ENCODE data around the gene U2AF2. TPM values are rescaled to one million over a fixed set of nuclear protein-coding genes. Genes with fewer than 3 reads are reported as not detected.

Gene U2AF2
- total and polyA plus RNA-seq, 9 of the 15 experiments (the other 6 are each of a cell fraction or from before 2014, with no cell fraction given) = 3.0 to 331 (median 157) TPM

DNA sequence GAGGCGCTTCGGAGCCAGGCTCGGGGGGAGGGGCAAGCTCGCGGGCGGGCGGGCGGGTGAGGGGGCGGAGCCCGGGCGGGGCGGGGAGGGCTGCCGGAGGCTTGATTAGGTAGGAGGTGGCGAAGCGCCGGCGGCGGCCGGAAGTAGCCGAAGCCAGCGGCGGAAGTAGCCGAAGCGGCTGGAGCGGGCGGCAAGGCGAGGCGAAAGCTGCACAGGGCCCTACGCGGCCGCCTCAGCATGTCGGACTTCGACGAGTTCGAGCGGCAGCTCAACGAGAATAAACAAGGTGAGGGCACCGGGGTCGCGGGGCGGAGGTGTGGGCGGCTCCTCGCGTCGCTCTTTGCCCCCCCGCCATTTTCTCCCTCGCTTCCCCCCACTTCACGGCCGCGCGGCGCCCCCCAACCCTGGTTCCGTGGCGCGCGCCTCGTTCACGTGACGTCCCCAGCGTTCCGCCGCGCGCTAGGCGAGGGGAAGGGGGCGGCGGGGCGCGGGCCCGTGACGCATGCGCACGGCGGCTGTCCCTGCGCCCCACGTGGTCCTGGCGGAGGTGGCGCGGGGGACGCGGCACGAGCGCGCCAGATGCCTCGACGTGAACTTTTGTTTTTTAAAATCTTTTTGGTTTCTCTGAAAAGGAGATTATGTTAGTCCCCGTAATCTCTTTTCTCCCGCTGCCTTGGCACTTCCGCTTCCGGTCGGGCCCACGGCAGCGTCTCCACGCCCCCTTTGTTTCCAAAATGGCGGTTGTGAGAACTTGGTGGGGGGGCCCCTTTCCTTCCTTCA lies at the start of gene U2AF2 (continued):
- TF ChIP-seq, protein P1, sequence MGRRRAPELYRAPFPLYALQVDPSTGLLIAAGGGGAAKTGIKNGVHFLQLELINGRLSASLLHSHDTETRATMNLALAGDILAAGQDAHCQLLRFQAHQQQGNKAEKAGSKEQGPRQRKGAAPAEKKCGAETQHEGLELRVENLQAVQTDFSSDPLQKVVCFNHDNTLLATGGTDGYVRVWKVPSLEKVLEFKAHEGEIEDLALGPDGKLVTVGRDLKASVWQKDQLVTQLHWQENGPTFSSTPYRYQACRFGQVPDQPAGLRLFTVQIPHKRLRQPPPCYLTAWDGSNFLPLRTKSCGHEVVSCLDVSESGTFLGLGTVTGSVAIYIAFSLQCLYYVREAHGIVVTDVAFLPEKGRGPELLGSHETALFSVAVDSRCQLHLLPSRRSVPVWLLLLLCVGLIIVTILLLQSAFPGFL (CRISPR knock-in tag; IDR thresholded peaks at IDR 0.05) = no peak
- TF ChIP-seq ZNF140 (CRISPR knock-in tag; IDR thresholded peaks at IDR 0.05) = no peak
- TF ChIP-seq BRD9 (IDR thresholded peaks at IDR 0.05; ENCODE audit: low read depth, partially characterized antibody) = no peak
- no peak for TF ChIP-seq ZC3H11A (IDR thresholded peaks at IDR 0.05; ENCODE audit: low read depth, low read length)
- TF ChIP-seq, protein P2, sequence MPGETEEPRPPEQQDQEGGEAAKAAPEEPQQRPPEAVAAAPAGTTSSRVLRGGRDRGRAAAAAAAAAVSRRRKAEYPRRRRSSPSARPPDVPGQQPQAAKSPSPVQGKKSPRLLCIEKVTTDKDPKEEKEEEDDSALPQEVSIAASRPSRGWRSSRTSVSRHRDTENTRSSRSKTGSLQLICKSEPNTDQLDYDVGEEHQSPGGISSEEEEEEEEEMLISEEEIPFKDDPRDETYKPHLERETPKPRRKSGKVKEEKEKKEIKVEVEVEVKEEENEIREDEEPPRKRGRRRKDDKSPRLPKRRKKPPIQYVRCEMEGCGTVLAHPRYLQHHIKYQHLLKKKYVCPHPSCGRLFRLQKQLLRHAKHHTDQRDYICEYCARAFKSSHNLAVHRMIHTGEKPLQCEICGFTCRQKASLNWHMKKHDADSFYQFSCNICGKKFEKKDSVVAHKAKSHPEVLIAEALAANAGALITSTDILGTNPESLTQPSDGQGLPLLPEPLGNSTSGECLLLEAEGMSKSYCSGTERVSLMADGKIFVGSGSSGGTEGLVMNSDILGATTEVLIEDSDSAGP (CRISPR knock-in tag; IDR thresholded peaks at IDR 0.05) = no peak
- peak; percentile 95 for TF ChIP-seq GABPA (tag; conservative IDR thresholded peaks at IDR 0.05; ENCODE audit: low read depth)
- TF ChIP-seq THRAP3 (IDR thresholded peaks at IDR 0.05; ENCODE audit: borderline replicate concordance) = no peak
- no peak for TF ChIP-seq ZNF644 (tag; IDR thresholded peaks at IDR 0.05; ENCODE audit: low read depth)
- no peak for TF ChIP-seq TCF7 (IDR thresholded peaks at IDR 0.05; ENCODE audit: borderline replicate concordance)
- TF ChIP-seq ZNF785 (CRISPR knock-in tag; IDR thresholded peaks at IDR 0.05) = no peak
- TF ChIP-seq, protein P3, sequence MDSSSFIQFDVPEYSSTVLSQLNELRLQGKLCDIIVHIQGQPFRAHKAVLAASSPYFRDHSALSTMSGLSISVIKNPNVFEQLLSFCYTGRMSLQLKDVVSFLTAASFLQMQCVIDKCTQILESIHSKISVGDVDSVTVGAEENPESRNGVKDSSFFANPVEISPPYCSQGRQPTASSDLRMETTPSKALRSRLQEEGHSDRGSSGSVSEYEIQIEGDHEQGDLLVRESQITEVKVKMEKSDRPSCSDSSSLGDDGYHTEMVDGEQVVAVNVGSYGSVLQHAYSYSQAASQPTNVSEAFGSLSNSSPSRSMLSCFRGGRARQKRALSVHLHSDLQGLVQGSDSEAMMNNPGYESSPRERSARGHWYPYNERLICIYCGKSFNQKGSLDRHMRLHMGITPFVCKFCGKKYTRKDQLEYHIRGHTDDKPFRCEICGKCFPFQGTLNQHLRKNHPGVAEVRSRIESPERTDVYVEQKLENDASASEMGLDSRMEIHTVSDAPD (CRISPR knock-in tag; IDR thresholded peaks at IDR 0.05) = no peak
- no peak for TF ChIP-seq ZNF778 (CRISPR knock-in tag; IDR thresholded peaks at IDR 0.05)
- TF ChIP-seq ARHGAP35 (IDR thresholded peaks at IDR 0.05; ENCODE audit: partially characterized antibody) = no peak
- no peak for TF ChIP-seq XRCC3 (IDR thresholded peaks at IDR 0.05)
- peak; percentile 82 for TF ChIP-seq POLR2B (IDR thresholded peaks at IDR 0.05; ENCODE audit: low read depth, partially characterized antibody)
- TF ChIP-seq, protein P4, sequence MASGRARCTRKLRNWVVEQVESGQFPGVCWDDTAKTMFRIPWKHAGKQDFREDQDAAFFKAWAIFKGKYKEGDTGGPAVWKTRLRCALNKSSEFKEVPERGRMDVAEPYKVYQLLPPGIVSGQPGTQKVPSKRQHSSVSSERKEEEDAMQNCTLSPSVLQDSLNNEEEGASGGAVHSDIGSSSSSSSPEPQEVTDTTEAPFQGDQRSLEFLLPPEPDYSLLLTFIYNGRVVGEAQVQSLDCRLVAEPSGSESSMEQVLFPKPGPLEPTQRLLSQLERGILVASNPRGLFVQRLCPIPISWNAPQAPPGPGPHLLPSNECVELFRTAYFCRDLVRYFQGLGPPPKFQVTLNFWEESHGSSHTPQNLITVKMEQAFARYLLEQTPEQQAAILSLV (tag; IDR thresholded peaks at IDR 0.05) = no peak
- no peak for TF ChIP-seq HMG20B (CRISPR knock-in tag; IDR thresholded peaks at IDR 0.05)
- TF ChIP-seq, protein P5, sequence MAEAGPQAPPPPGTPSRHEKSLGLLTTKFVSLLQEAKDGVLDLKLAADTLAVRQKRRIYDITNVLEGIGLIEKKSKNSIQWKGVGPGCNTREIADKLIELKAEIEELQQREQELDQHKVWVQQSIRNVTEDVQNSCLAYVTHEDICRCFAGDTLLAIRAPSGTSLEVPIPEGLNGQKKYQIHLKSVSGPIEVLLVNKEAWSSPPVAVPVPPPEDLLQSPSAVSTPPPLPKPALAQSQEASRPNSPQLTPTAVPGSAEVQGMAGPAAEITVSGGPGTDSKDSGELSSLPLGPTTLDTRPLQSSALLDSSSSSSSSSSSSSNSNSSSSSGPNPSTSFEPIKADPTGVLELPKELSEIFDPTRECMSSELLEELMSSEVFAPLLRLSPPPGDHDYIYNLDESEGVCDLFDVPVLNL (CRISPR knock-in tag; IDR thresholded peaks at IDR 0.05; ENCODE audit: low read depth) = peak; percentile 70; the same call in 1 of the 2 replicates
- no peak for TF ChIP-seq TCFL5 (CRISPR knock-in tag; conservative IDR thresholded peaks at IDR 0.05)
- no peak for TF ChIP-seq ZNF274 (IDR thresholded peaks at IDR 0.05; ENCODE audit: borderline replicate concordance, low read depth, low read length)

All from K562 (cell line).